IMR-90 (cell line): ENCODE measurements around the gene PIH1D1. TPM values are rescaled to one million over a fixed set of nuclear protein-coding genes. Genes with fewer than 3 reads are reported as not detected.
A peak's percentile ranks its signal among the peaks of the same experiment; 100 is the strongest.

Source experiments
- ATAC-seq: fragments of 200-7000 bp; cut with Tn5 transposase; 2 replicates; pipeline ENCODE4 v1.9.1; 2020; ENCODE audit warnings: low read depth, mild to moderate bottlenecking, moderate library complexity
- BruUV-seq: library from RNA; stranded (reverse); fragments of 400-500 nt; replicated peaks from 2 replicates; lab custom pipeline; 2021; lab: Mats Ljungman, UMichigan
- CTCF ChIA-PET: fragments of 300-600 bp; formaldehyde crosslinking; extraction: SDS; loops from one replicate; lab custom pipeline; 2021; ENCODE audit warnings: antibody characterized with exemption; lab: Yijun Ruan, JAX
- POLR2A ChIA-PET: fragments of 300-600 bp; sonication (Branson Sonifier 250); formaldehyde crosslinking; loops from one replicate; lab custom pipeline; 2022; ENCODE audit warnings: antibody characterized with exemption; ENCODE audit not compliant: unreplicated experiment; lab: Charles Lee
- DNase-seq: peaks from one replicate; pipeline ENCODE4 v3.0.0; 2013
- H2AFZ ChIP-seq: replicated peaks from 2 replicates; pipeline ENCODE3; 2013; ENCODE audit warnings: low read length, mild to moderate bottlenecking; ENCODE audit not compliant: poor library complexity
- H2AK5ac ChIP-seq: 2 replicates; pipeline ENCODE4 v1.6.1; 2013; ENCODE audit warnings: low read depth, low read length, inconsistent platforms
- H2AK9ac ChIP-seq: replicated peaks from 2 replicates; pipeline ENCODE3; 2013; ENCODE audit warnings: mild to moderate bottlenecking, low read depth, low read length, moderate library complexity; ENCODE audit not compliant: poor library complexity
- H2BK120ac ChIP-seq: 2 replicates; pipeline ENCODE4 v1.6.1; 2013; ENCODE audit warnings: low read depth, low read length, inconsistent platforms
- H2BK15ac ChIP-seq: 3 replicates; pipeline ENCODE4 v1.6.1; 2013; ENCODE audit warnings: low read depth, low read length, inconsistent platforms
- H2BK20ac ChIP-seq: 2 replicates; pipeline ENCODE4 v1.6.1; 2013; ENCODE audit warnings: low read depth, mild to moderate bottlenecking, inconsistent platforms, low read length, moderate library complexity
- H2BK5ac ChIP-seq: 2 replicates; pipeline ENCODE4 v1.6.1; 2013; ENCODE audit warnings: mild to moderate bottlenecking, low read depth, low read length, inconsistent platforms; ENCODE audit not compliant: poor library complexity, severe bottlenecking
- H3K14ac ChIP-seq: replicated peaks from 2 replicates; pipeline ENCODE4 v1.6.1; 2013; ENCODE audit warnings: low read depth, low read length, inconsistent platforms
- H3K18ac ChIP-seq: 2 replicates; pipeline ENCODE4 v1.6.1; 2013; ENCODE audit warnings: low read depth, low read length, control low read depth
- H3K23ac ChIP-seq: 2 replicates; pipeline ENCODE4 v1.6.1; 2013; ENCODE audit warnings: low read depth, low read length, inconsistent platforms
- H3K27ac ChIP-seq: 2 replicates; pipeline ENCODE4 v1.5.1; 2013; ENCODE audit warnings: mild to moderate bottlenecking, control low read depth, low read length; ENCODE audit not compliant: insufficient read depth
- H3K27me3 ChIP-seq: 2 replicates; pipeline ENCODE4 v1.6.1; 2013; ENCODE audit warnings: low read length; ENCODE audit not compliant: control insufficient read depth, insufficient read depth
- H3K36me3 ChIP-seq: 2 replicates; pipeline ENCODE4 v1.6.1; 2013; ENCODE audit warnings: low read length, mixed read lengths; ENCODE audit not compliant: control insufficient read depth, insufficient read depth
- H3K4ac ChIP-seq: 2 replicates; pipeline ENCODE4 v1.6.1; 2013; ENCODE audit warnings: low read depth, low read length, inconsistent platforms
- H3K4me1 ChIP-seq: 2 replicates; pipeline ENCODE4 v1.6.1; 2013; ENCODE audit warnings: low read length, mixed read lengths; ENCODE audit not compliant: control insufficient read depth, insufficient read depth
- H3K4me2 ChIP-seq: 2 replicates; pipeline ENCODE4 v1.6.1; 2013; ENCODE audit warnings: low read depth, mild to moderate bottlenecking, control low read depth, low read length, moderate library complexity
- H3K4me3 ChIP-seq: 2 replicates; pipeline ENCODE4 v1.5.1; 2013; ENCODE audit warnings: low read depth, mild to moderate bottlenecking, control low read depth, low read length, moderate library complexity; ENCODE audit not compliant: insufficient read depth
- H3K56ac ChIP-seq: 2 replicates; pipeline ENCODE4 v1.6.1; 2013; ENCODE audit warnings: low read length, inconsistent platforms; ENCODE audit not compliant: insufficient read depth; ENCODE audit errors: extremely low read depth
- H3K79me1 ChIP-seq, 2 experiments: 2 replicates each; pipeline ENCODE4 v1.6.1; 2013; ENCODE audit warnings: low read length in 2 of 2, inconsistent platforms in 1 of 2, low read depth in 1 of 2
- H3K9ac ChIP-seq: 2 replicates; pipeline ENCODE4 v1.6.1; 2013; ENCODE audit warnings: low read depth, low read length, control low read depth
- H3K9me1 ChIP-seq: 2 replicates; pipeline ENCODE4 v1.6.1; 2013; ENCODE audit warnings: low read length, inconsistent platforms; ENCODE audit not compliant: insufficient read depth
- H3K9me3 ChIP-seq: 2 replicates; pipeline ENCODE4 v1.6.1; 2013; ENCODE audit warnings: low read length; ENCODE audit not compliant: control insufficient read depth, insufficient read depth
- H4K20me1 ChIP-seq: 2 replicates; pipeline ENCODE4 v1.6.1; 2013; ENCODE audit warnings: low read length, inconsistent platforms; ENCODE audit not compliant: insufficient read depth
- H4K5ac ChIP-seq: 2 replicates; pipeline ENCODE4 v1.6.1; 2013; ENCODE audit warnings: mild to moderate bottlenecking, low read depth, low read length, control low read depth
- H4K8ac ChIP-seq, 2 experiments: 2 replicates each; pipeline ENCODE4 v1.6.1; 2013; ENCODE audit warnings: low read depth in 2 of 2, low read length in 2 of 2, control low read depth in 1 of 2, inconsistent platforms in 1 of 2
- H4K91ac ChIP-seq: 2 replicates; pipeline ENCODE4 v1.6.1; 2013; ENCODE audit warnings: low read depth, low read length, inconsistent platforms; ENCODE audit not compliant: insufficient read depth
- BHLHE40 ChIP-seq: fragments of 150-350 bp; IDR thresholded peaks from 2 replicates; pipeline ENCODE4 v1.6.1; 2016; ENCODE audit warnings: mild to moderate bottlenecking, low read depth, low read length
- CEBPB ChIP-seq: IDR thresholded peaks from 2 replicates; pipeline ENCODE4 v1.6.1; 2012; ENCODE audit warnings: low read depth, low read length, improper control_type of control experiment
- CHD1 ChIP-seq: IDR thresholded peaks from 2 replicates; pipeline ENCODE4 v1.6.1; 2012; ENCODE audit warnings: low read depth, low read length, improper control_type of control experiment
- ELK1 ChIP-seq: fragments of 150-350 bp; IDR thresholded peaks from 2 replicates; pipeline ENCODE4 v1.6.1; 2016; ENCODE audit warnings: low read depth, mild to moderate bottlenecking, low read length, moderate library complexity, borderline replicate concordance
- MAFK ChIP-seq: IDR thresholded peaks from 2 replicates; pipeline ENCODE4 v1.6.1; 2012; ENCODE audit warnings: low read depth, low read length, improper control_type of control experiment
- MAZ ChIP-seq: IDR thresholded peaks from 2 replicates; pipeline ENCODE4 v1.6.1; 2012; ENCODE audit warnings: low read depth, mild to moderate bottlenecking, low read length, improper control_type of control experiment, moderate library complexity, borderline replicate concordance
- MXI1 ChIP-seq: IDR thresholded peaks from 2 replicates; pipeline ENCODE4 v1.6.1; 2012; ENCODE audit warnings: low read depth, mild to moderate bottlenecking, low read length, moderate library complexity, borderline replicate concordance
- NFE2L2 ChIP-seq: fragments of 150-350 bp; IDR thresholded peaks from 2 replicates; pipeline ENCODE4 v1.6.1; 2016; ENCODE audit warnings: low read depth, mild to moderate bottlenecking, low read length
- RCOR1 ChIP-seq: IDR thresholded peaks from 2 replicates; pipeline ENCODE4 v1.6.1; 2012; ENCODE audit warnings: mild to moderate bottlenecking, low read length, improper control_type of control experiment; ENCODE audit not compliant: insufficient replicate concordance
- RFX5 ChIP-seq: IDR thresholded peaks from 2 replicates; pipeline ENCODE4 v1.8.0; 2012; ENCODE audit warnings: low read depth, mild to moderate bottlenecking, low read length, moderate library complexity
- SMC3 ChIP-seq: fragments of 150-350 bp; IDR thresholded peaks from 2 replicates; pipeline ENCODE4 v1.6.1; 2016; ENCODE audit warnings: low read depth, mild to moderate bottlenecking, antibody characterized with exemption, low read length, moderate library complexity
- USF2 ChIP-seq: fragments of 150-350 bp; IDR thresholded peaks from 2 replicates; pipeline ENCODE4 v1.6.1; 2017; ENCODE audit warnings: mild to moderate bottlenecking, antibody characterized with exemption, low read length, low read depth
- WGBS, 2 experiments: methylation state at CpG; one replicate each; pipeline versions ENCODE4 v1.1.5 to v1.1.7; 2013; ENCODE audit warnings: missing lambda C conversion rate in 2 of 2; ENCODE audit not compliant: insufficient read length in 1 of 2; ENCODE audit errors: extremely low coverage in 2 of 2; 5-methylcytosine and 5-hydroxymethylcytosine counted together
- dilution Hi-C: fragments of 300-500 bp; cut with HindIII; formaldehyde crosslinking; loops from one replicate; pipeline ENCODE4 v1.14.3; 2018; ENCODE audit warnings: low sequenced_read_pairs; ENCODE audit not compliant: unreplicated experiment
- in situ Hi-C: fragments of 300-500 bp; cut with MboI; formaldehyde crosslinking; loops from 3 replicates; pipeline ENCODE4 v1.14.3; 2019; ENCODE audit warnings: low sequenced_read_pairs, inconsistent platforms, mixed read lengths
- intact Hi-C: fragments of 100-400 bp; cut with micrococcal nuclease; formaldehyde crosslinking; loops from 2 replicates; pipeline ENCODE4 v1.10.0; 2022
- polyA plus RNA-seq, 3 experiments: library from polyadenylated mRNA; depleted of rRNA; stranded (reverse); fragments of >200 nt; gene quantifications; 2 replicates each; pipeline ENCODE4 v1.2.3, GENCODE V29; 2012; ENCODE audit warnings: low replicate concordance in 1 of 3
- total RNA-seq: library from RNA; depleted of rRNA; stranded (reverse); fragments of >200 nt; gene quantifications from 2 replicates; pipeline ENCODE4 v1.2.3, GENCODE V29; 2012

Gene PIH1D1
- total and polyA plus RNA-seq, 2 of the 4 experiments (the other 2 are of a cell fraction), result 77.9 to 122 TPM

GRCh38 chr19:49453757-49454240 lies 2.2 kb upstream of the PIH1D1 start:
- peak overlapping the region; percentile 88 for H3K4me2 ChIP-seq
- H3K79me1 ChIP-seq, result peaks cover 19 to 48% of the 10 kb centered on the region in 2 experiments
- in situ Hi-C loops, result no loop called here
- ChIA-PET CTCF (interaction anchor here (0.9 kb wide), 1 partner anchor 20 kb away, joined by 4 read pairs; the partner anchor contains the start of gene FLT3LG), POLR2A (interaction anchor here (1.0 kb wide), 1 partner anchor 59 kb away, joined by 3 read pairs; no protein-coding TSS in a partner anchor)
- peak overlapping the region; percentile 100 for H2AFZ ChIP-seq
- peak overlapping the region; percentile 93 for H3K9ac ChIP-seq
- H3K9me1 ChIP-seq, result peaks cover 11% of the 10 kb centered on the region
- peak overlapping the region; percentile 96 for H4K5ac ChIP-seq
- DNase-seq (no peak), ATAC-seq (no peak; the same call in 1 of the 2 replicates)
- peak overlapping the region; percentile 64 for H3K4me3 ChIP-seq
- dilution Hi-C loops, result no loop called here
- peak overlapping the region; percentile 69 for H2BK5ac ChIP-seq
- peaks cover 2% of the 10 kb centered on the region; the same call in 1 of the 2 replicates for H3K4me1 ChIP-seq
- H2AK9ac ChIP-seq, result peak overlapping the region; percentile 94
- no peak overlapping the region for H2BK15ac ChIP-seq
- BruUV-seq, result TSS peak; percentile 98
- no peaks in the 10 kb centered on the region for H3K9me3 ChIP-seq
- H2BK20ac ChIP-seq, result no peak overlapping the region
- H3K27me3 ChIP-seq, result no peaks in the 10 kb centered on the region
- H3K14ac ChIP-seq, result peak overlapping the region; percentile 95
- H3K27ac ChIP-seq, result peak overlapping the region; percentile 94
- H3K56ac ChIP-seq, result peak overlapping the region; percentile 85
- H3K36me3 ChIP-seq, result no peaks in the 10 kb centered on the region; the same call in none of the 2 replicates
- intact Hi-C loops, result no loop called here
- H2BK120ac ChIP-seq, result no peak overlapping the region
- H3K23ac ChIP-seq, result peak overlapping the region; percentile 75; the same call in 1 of the 2 replicates
- peaks cover 3% of the 10 kb centered on the region; the same call in 1 of the 2 replicates for H4K20me1 ChIP-seq
- H3K4ac ChIP-seq, result peak overlapping the region; percentile 94
- peak overlapping the region; percentile 86 for H2AK5ac ChIP-seq
- peak overlapping the region; percentile 91 for H4K91ac ChIP-seq
- TF ChIP-seq SMC3, result no peak
- TF ChIP-seq MXI1, result no peak
- TF ChIP-seq NFE2L2, result no peak
- TF ChIP-seq BHLHE40, result no peak
- TF ChIP-seq RFX5, result no peak
- TF ChIP-seq CEBPB, result no peak
- TF ChIP-seq MAZ, result no peak
- TF ChIP-seq RCOR1, result no peak
- TF ChIP-seq ELK1, result no peak
- TF ChIP-seq MAFK, result no peak
- TF ChIP-seq CHD1, result no peak
- TF ChIP-seq USF2, result no peak
- peak overlapping the region; percentile 95 to 98 for H4K8ac ChIP-seq
- WGBS, 2 experiments, result no CpG with 5 or more reads among the region's 10 CpGs
- H3K18ac ChIP-seq, result peak overlapping the region; percentile 67
